Ovary (tissue), 9 donors: ENCODE measurements around the gene AFF1. TPM values are rescaled to one million over a fixed set of nuclear protein-coding genes. Genes with fewer than 3 reads are reported as not detected.

Experiments
- DNase-seq, 5 donors: peaks; one replicate each; pipeline ENCODE4 v3.0.0-alpha.2; 2019 to 2020
- H3K27ac ChIP-seq, 2 donors: fragments of 200-600 bp; one replicate each; pipeline versions ENCODE4 v1.5.1 to v1.8.0; 2019 to 2022
- H3K27me3 ChIP-seq: fragments of 200-600 bp; one replicate; pipeline ENCODE4 v1.8.0; 2022
- H3K36me3 ChIP-seq: fragments of 200-600 bp; sonication (generic); one replicate; pipeline ENCODE4 v1.5.1; 2019
- H3K4me1 ChIP-seq: one replicate; pipeline ENCODE4 v1.8.1; 2013; ENCODE audit warnings: mild to moderate bottlenecking, moderate library complexity; ENCODE audit not compliant: insufficient read depth
- H3K4me3 ChIP-seq: fragments of 200-600 bp; sonication (generic); one replicate; pipeline ENCODE4 v1.5.1; 2017
- H3K9me3 ChIP-seq, 2 donors: fragments of 200-600 bp in 1 of 2; sonication (generic) in 1 of 2; one replicate each; pipeline versions ENCODE4 v1.5.1 to v1.8.1; 2013 to 2019; ENCODE audit warnings: mild to moderate bottlenecking in 1 of 2, moderate library complexity in 1 of 2
- EP300 ChIP-seq: sonication (generic); formaldehyde crosslinking; IDR thresholded peaks from one replicate; pipeline ENCODE4 v1.6.1; 2017; ENCODE audit warnings: antibody characterized with exemption
- POLR2A ChIP-seq: fragments of 450-650 bp; IDR thresholded peaks from one replicate; pipeline ENCODE4 v1.6.1; 2017; ENCODE audit warnings: antibody characterized with exemption, mild to moderate bottlenecking, moderate library complexity
- WGBS, 3 donors: extraction: QIAGEN DNeasy Blood & Tissue Kit in 1 of 3; methylation state at CpG; one replicate each; pipeline versions ENCODE4 v1.1.5 to v1.1.7; 2013 to 2017; 5-methylcytosine and 5-hydroxymethylcytosine counted together
- intact Hi-C, 4 donors: fragments of 100-400 bp; cut with DNase I; formaldehyde crosslinking; loops; one replicate each; pipeline versions ENCODE4 v1.11.0 to v1.15.1; 2022 to 2023
- polyA plus RNA-seq, 2 donors: library from polyadenylated mRNA; stranded (reverse); fragments of 200-250 nt in 1 of 2; fragments of 350-450 nt in 1 of 2; fragmentation: Illumina TruSeq in 1 of 2; extraction: RNeasy Lipid Tissue Mini Kit (QIAGEN cat#74804) in 1 of 2; gene quantifications; one replicate each; pipeline ENCODE4 v1.2.3, GENCODE V29; 2013 to 2014
- total RNA-seq, 7 donors: library from RNA; depleted of rRNA in 2 of 7; stranded (reverse); fragments of >200 nt in 2 of 7; fragmentation: NEBNext Ultra II Directional in 3 of 7; extraction: Animal tissue kit (Norgen Biotek cat#: 25700) in 3 of 7; gene quantifications; one replicate each; pipeline versions ENCODE4 v1.1.0 to v1.2.4, GENCODE V29; 2016 to 2023
- TF ChIP-seq, protein P1 (sequence below), 3 donors: fragments of 450-650 bp in 2 of 3; fragments of 200-600 bp in 1 of 3; IDR thresholded peaks; one replicate each; pipeline versions ENCODE4 v1.5.1 to v1.8.0; 2016 to 2022; ENCODE audit warnings: antibody characterized with exemption in 3 of 3, mild to moderate bottlenecking in 1 of 3
- donor health status: DM: no; HTN: no; CAD: no; lungs with moderate emphysema.
- donor health status: DM: no; HTN: no; CAD: no.
- donor health status: Bipolar disorder and iron deficiency.
- donor health status: DM: yes; HTN: yes; CAD: no.
- donor health status: DM: no; HTN: no; CAD: no.
- donor health status: DM: yes; HTN: yes; CAD: no.

Gene AFF1
- total and polyA plus RNA-seq, 9 donors, result 26.0 to 107 (median 76.7) TPM

GRCh38 chr4:86896596-86896995 is 38.2 kb upstream of the AFF1 start:
- intact Hi-C loops, result loop anchor here (5.0 to 10.0 kb wide), 3 partner anchors 302 to 402 kb away; partner anchors contain the start of gene PTPN13 (in 3 of the 4)
- Histone ChIP-seq H3K36me3 (no peaks in the 10 kb centered on the region), H3K27me3 (no peaks in the 10 kb centered on the region), H3K4me3 (no peak overlapping the region), H3K27ac (no peak overlapping the region), H3K4me1 (no peaks in the 10 kb centered on the region), H3K9me3 (no peaks in the 10 kb centered on the region)
- no peak for DNase-seq
- 51 to 59% (median 54%) methylated on average over 4 of the region's 4 CpGs for WGBS, 3 donors
- TF ChIP-seq EP300 (no peak), POLR2A (no peak)
- TF ChIP-seq, protein P1, sequence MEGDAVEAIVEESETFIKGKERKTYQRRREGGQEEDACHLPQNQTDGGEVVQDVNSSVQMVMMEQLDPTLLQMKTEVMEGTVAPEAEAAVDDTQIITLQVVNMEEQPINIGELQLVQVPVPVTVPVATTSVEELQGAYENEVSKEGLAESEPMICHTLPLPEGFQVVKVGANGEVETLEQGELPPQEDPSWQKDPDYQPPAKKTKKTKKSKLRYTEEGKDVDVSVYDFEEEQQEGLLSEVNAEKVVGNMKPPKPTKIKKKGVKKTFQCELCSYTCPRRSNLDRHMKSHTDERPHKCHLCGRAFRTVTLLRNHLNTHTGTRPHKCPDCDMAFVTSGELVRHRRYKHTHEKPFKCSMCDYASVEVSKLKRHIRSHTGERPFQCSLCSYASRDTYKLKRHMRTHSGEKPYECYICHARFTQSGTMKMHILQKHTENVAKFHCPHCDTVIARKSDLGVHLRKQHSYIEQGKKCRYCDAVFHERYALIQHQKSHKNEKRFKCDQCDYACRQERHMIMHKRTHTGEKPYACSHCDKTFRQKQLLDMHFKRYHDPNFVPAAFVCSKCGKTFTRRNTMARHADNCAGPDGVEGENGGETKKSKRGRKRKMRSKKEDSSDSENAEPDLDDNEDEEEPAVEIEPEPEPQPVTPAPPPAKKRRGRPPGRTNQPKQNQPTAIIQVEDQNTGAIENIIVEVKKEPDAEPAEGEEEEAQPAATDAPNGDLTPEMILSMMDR (IDR thresholded peaks at IDR 0.05), result no peak

DNA sequence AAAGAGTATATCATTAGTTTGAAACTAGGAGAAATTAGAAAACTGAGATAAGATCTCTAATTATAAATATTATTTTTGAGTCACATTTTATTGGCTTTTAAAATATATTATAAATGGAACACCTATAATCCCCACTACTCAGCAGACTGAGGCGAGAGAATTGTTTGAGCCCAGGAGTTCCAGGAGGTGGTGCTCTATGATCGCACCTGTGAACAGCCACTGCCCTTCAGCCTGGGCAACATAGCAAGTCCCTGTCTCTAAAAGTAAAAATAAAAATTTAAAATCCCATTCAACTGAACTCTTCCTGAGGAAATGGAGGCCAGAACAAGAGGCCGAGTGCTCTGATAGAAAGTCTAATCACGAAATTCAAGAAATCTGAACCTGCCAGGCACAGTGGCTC is 36.2 kb upstream of the AFF1 start:
- Histone ChIP-seq H3K4me1 (no peaks in the 10 kb centered on the region), H3K36me3 (no peaks in the 10 kb centered on the region), H3K9me3 (no peaks in the 10 kb centered on the region), H3K4me3 (no peak overlapping the region), H3K27ac (no peak overlapping the region), H3K27me3 (no peaks in the 10 kb centered on the region)
- TF ChIP-seq POLR2A, result no peak
- TF ChIP-seq, protein P1 (IDR thresholded peaks at IDR 0.05), result no peak
- TF ChIP-seq EP300, result no peak
- 90 to 92% (median 91%) methylated on average over 4 of the region's 4 CpGs for WGBS, 3 donors
- no peak for DNase-seq
- intact Hi-C loops, result loop anchor here (5.0 to 10.0 kb wide), 3 partner anchors 304 to 404 kb away; partner anchors contain the start of gene PTPN13 (in 3 of the 4)

DNA sequence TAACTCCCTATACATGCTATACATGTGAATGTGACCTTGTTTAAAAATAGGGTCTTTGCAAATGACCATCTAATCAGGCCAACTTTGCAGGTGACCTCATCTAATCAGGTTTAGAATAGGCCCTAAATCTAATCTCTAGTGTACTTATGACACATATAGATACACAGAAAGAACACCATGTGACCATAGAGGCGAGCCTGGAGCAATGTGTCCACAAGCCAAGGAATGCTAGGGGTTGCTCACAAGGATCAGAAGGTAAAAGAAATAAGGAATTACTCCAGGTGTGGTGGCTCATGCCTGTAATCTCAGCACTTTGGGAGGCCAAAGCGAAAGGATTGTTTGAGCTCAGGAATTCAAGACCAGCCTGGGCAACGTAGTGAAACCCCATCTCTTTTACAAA is 32.9 kb upstream of the AFF1 start:
- DNase-seq, result no peak
- 95 to 97% (median 97%) methylated on average over 3 of the region's 3 CpGs for WGBS, 3 donors
- intact Hi-C loops, result no loop called here

DNA sequence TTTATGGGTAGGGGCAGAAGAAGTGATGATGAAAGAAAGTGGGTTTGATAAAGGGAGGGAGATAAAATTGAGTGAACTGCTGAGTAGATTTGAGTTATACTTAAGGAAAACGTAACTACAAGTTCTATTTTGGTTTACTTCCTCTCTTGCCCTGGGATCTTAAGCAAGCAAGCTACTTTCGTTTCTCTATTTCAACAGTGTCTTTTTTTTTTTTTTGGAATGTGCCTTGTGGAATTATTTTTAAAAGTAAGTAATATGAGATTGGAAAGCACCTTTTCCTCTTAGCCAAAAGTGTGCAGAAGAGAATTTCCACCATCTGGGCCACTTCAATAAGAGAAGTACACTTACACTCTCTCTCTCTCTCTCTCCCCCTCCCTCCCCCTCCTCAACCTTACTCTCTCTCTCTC is 26.6 kb upstream of the AFF1 start:
- Histone ChIP-seq H3K4me1 (peaks cover 5% of the 10 kb centered on the region), H3K36me3 (no peaks in the 10 kb centered on the region), H3K27ac (no peak overlapping the region), H3K27me3 (no peaks in the 10 kb centered on the region), H3K4me3 (no peak overlapping the region), H3K9me3 (no peaks in the 10 kb centered on the region)
- WGBS, 3 donors, result 1% methylated on average over 2 of the region's 2 CpGs
- no peak for DNase-seq
- TF ChIP-seq POLR2A, result no peak
- TF ChIP-seq, protein P1 (IDR thresholded peaks at IDR 0.05), result no peak
- no peak for TF ChIP-seq EP300
- intact Hi-C loops, result no loop called here

More for the DNA sequence above, 32.9 kb upstream of the AFF1 start:
- H3K27me3 ChIP-seq, result no peaks in the 10 kb centered on the region
- no peaks in the 10 kb centered on the region for H3K36me3 ChIP-seq
- H3K27ac ChIP-seq, result no peak overlapping the region
- H3K4me1 ChIP-seq, result no peaks in the 10 kb centered on the region
- H3K4me3 ChIP-seq, result no peak overlapping the region
- H3K9me3 ChIP-seq, result no peaks in the 10 kb centered on the region
- TF ChIP-seq, protein P1 (IDR thresholded peaks at IDR 0.05), result no peak
- TF ChIP-seq EP300 (no peak), POLR2A (no peak)
